LNCaP clone FGC (cell line): ENCODE measurements around the gene KAT6B.

Experiments
- DNase-seq: peaks from one replicate; pipeline ENCODE4 v3.0.0-alpha.2; 2011; ENCODE audit warnings: low read depth
- H3K4me3 ChIP-seq: 2 replicates; pipeline ENCODE4 v1.5.1; 2011; ENCODE audit warnings: mild to moderate bottlenecking, low read depth, low read length, control low read depth
- CTCF ChIP-seq: IDR thresholded peaks from 2 replicates; pipeline ENCODE4 v1.5.1; 2012; ENCODE audit warnings: mild to moderate bottlenecking; ENCODE audit not compliant: control insufficient read depth, insufficient read depth; ENCODE audit errors: extremely low read depth

KAT6B gene

GRCh38 chr10:74841265-74841973 lies 15.0 kb downstream of the KAT6B start:
- no peak for TF ChIP-seq CTCF
- no peak overlapping the region for H3K4me3 ChIP-seq
- no peak for DNase-seq

- no peak for DNase-seq
These were observed 16.0 kb downstream of the KAT6B start for GRCh38 chr10:74842301-74842954.

GRCh38 chr10:74846958-74847357 lies 20.6 kb downstream of the KAT6B start:
- DNase-seq, result no peak
- no peak overlapping the region for H3K4me3 ChIP-seq
- TF ChIP-seq CTCF, result no peak

More at GRCh38 chr10:74842301-74842954, 16.0 kb downstream of the KAT6B start:
- TF ChIP-seq CTCF, result no peak
- H3K4me3 ChIP-seq, result no peak overlapping the region

GRCh38 chr10:74851831-74852230 lies 25.4 kb downstream of the KAT6B start:
- DNase-seq, result no peak
- no peak overlapping the region for H3K4me3 ChIP-seq
- TF ChIP-seq CTCF, result no peak

- no peak for TF ChIP-seq CTCF
- H3K4me3 ChIP-seq, result no peak overlapping the region
- DNase-seq, result no peak
These were observed 26.0 kb downstream of the KAT6B start for GRCh38 chr10:74852381-74852780.

GRCh38 chr10:74854610-74855009 lies 28.2 kb downstream of the KAT6B start:
- DNase-seq, result no peak
- H3K4me3 ChIP-seq, result no peak overlapping the region
- no peak for TF ChIP-seq CTCF

- no peak for DNase-seq
- H3K4me3 ChIP-seq, result no peak overlapping the region
- no peak for TF ChIP-seq CTCF
These were observed 28.6 kb downstream of the KAT6B start for GRCh38 chr10:74855027-74855426.
